Astrocyte of the spinal cord (primary cell): ENCODE measurements around the gene FOXC1.

Source experiments
- DNase-seq: peaks from one replicate; pipeline ENCODE4 v3.0.0; 2011; ENCODE audit warnings: low read depth, low spot score
- H3K4me3 ChIP-seq: 2 replicates; pipeline ENCODE4 v1.5.1; 2011; ENCODE audit warnings: low read depth, mild to moderate bottlenecking, low read length, moderate library complexity
- CTCF ChIP-seq: IDR thresholded peaks from 2 replicates; pipeline ENCODE4 v1.5.1; 2012; ENCODE audit warnings: low read depth, mild to moderate bottlenecking, low read length, inconsistent platforms
- in situ Hi-C: cut with HindIII; loops from 2 replicates; pipeline ENCODE4 v1.10.0; 2017; ENCODE audit warnings: low sequenced_read_pairs

FOXC1 gene

GRCh38 chr6:1603708-1604107 lies 6.0 kb upstream of the FOXC1 start:
- in situ Hi-C loops, result no loop called here
- H3K4me3 ChIP-seq, result no peak overlapping the region

GRCh38 chr6:1604158-1605003 lies 5.3 kb upstream of the FOXC1 start:
- TF ChIP-seq CTCF, result peak; percentile 68
- DNase-seq, result peak; percentile 33
- in situ Hi-C loops, result no loop called here
- peak overlapping the region; percentile 18 for H3K4me3 ChIP-seq

More at GRCh38 chr6:1603708-1604107, 6.0 kb upstream of the FOXC1 start:
- no peak for TF ChIP-seq CTCF
- DNase-seq, result no peak

DNA sequence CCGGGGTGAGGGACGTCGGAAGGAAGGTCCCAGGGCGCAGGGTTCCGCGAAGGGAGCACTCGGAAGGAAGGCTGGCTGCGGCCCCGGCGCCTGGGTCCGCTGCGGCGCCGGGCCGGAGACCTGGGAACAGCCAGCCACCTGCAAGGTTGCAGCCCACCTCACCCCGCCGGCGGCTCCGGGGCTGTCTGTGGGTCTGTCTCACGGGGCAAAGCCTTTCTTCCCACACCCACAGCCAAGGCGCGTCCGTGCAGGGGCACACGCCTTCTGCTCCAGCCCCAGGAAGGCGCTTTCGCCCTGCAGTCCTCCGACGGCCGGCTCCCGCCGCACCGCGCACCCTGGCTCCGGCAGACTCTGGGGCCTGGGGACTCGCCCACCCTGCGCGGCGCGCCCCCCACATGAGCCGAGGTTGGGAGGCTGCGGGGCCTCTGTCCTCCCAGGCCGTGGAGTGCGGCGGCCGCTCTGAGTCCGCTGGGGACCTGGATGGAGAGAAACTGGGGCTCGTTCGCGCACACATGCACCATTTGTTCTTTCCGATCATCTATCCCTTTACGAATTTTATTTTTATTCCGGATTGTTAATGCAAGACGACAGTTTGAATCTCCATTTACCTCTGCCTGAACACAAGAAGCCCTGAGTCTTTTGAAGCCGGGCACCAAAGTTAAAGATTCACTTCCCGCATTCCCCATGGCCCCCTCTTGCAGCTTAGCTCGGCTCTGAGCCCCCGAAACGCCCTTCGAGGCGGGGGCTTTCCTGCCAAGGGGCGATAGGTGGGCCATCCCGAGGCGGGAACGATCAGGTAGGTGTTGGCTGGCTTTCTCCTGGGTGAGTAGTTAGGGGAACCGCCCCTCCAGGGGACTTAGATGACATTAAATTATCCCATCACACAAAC lies 4.5 kb upstream of the FOXC1 start:
- no peak overlapping the region for H3K4me3 ChIP-seq
- TF ChIP-seq CTCF, result no peak
- in situ Hi-C loops, result no loop called here
- peak; percentile 7 for DNase-seq

GRCh38 chr6:1605893-1606779 lies 3.6 kb upstream of the FOXC1 start:
- in situ Hi-C loops, result no loop called here
- no peak overlapping the region for H3K4me3 ChIP-seq
- peak; percentile 14 for DNase-seq
- no peak for TF ChIP-seq CTCF

- peak; percentile 28 for DNase-seq
- no peak overlapping the region for H3K4me3 ChIP-seq
- in situ Hi-C loops, result no loop called here
- TF ChIP-seq CTCF, result no peak
These were observed 2.8 kb upstream of the FOXC1 start for GRCh38 chr6:1606780-1607515.
